ENCODE measurements around the gene SH3D19. TPM values are rescaled to one million over a fixed set of nuclear protein-coding genes. Genes with fewer than 3 reads are reported as not detected.

The SH3D19 gene
- 20.5 and 24.1 TPM in 2 replicates for total RNA-seq

GRCh38 chr4:151325111-151325948, at the start of gene SH3D19:
TSS of gene SH3D19 (minus strand) at chr4:151325605. CDS start at chr4:151325352, 253 bp downstream.

GRCh38 chr4:151276787-151277562, 48.4 kb downstream of the SH3D19 start, which contains the start of gene PRSS48:
TSS of gene PRSS48 (plus strand) at chr4:151277161. CDS start at chr4:151277173, 12 bp downstream.

GRCh38 chr4:151099229-151099975, 226.0 kb downstream of the SH3D19 start, which contains the start of gene RPS3A:
TSS of gene RPS3A (plus strand) at chr4:151099628. CDS start at chr4:151099653, 25 bp downstream.

Other genes with a start within 250 kb of the SH3D19 start
- gene RPS3A, start 226.0 kb downstream of the SH3D19 start, total RNA-seq = 2,111 and 3,415 TPM in 2 replicates
- gene PRSS48, start 48.4 kb downstream of the SH3D19 start, total RNA-seq = not detected in 2 replicates
- 31.1 and 53.2 TPM in 2 replicates for gene FHIP1A, start 83.6 kb upstream of the SH3D19 start, total RNA-seq

Measured in nasal cavity respiratory epithelium epithelial cell of viscerocranial mucosa (primary cell).